ENCODE measurements around the gene SCAI. TPM values are rescaled to one million over a fixed set of nuclear protein-coding genes. Genes with fewer than 3 reads are reported as not detected.
"Not testable (repeated sequence)": the region's sequence is repeated elsewhere in the genome, so short reads cannot be mapped to it uniquely, and the experiment has no call there.

Gene SCAI
- total RNA-seq, 1 experiment from 2014 or later, result 13.0 TPM

GRCh38 chr9:125121146-125121545, 22.2 kb downstream of the SCAI start:
- H3K27me3 Mint-ChIP-seq (ENCODE audit: insufficient read depth, unreplicated experiment), result no peaks in the 10 kb centered on the region
- intact Hi-C loops (cut with micrococcal nuclease; ENCODE audit: unreplicated experiment), result no loop called here
- ChIA-PET POLR2A (no interaction called here), CTCF (interaction anchor here (0.6 kb wide), 1 partner anchor 22 kb away, joined by 5 read pairs; the partner anchor contains the start of gene SCAI)
- DNase-seq, result no peak
- Histone ChIP-seq H3K27me3 (replicated peaks; ENCODE audit: control insufficient read depth, insufficient read depth, low read length) (no peaks in the 10 kb centered on the region), H3K36me3 (ENCODE audit: control insufficient read depth, insufficient read depth, low read length) (no peaks in the 10 kb centered on the region), H3K4me1 (no peaks in the 10 kb centered on the region), H3K4me3 (ENCODE audit: low read depth, low read length) (no peak overlapping the region), H3K9me3 (no peaks in the 10 kb centered on the region)
- no peak overlapping the region for H3K4me3 Mint-ChIP-seq (ENCODE audit: unreplicated experiment)
- H3K4me1 Mint-ChIP-seq (ENCODE audit: low read depth, unreplicated experiment), result no peaks in the 10 kb centered on the region
- peaks cover 8% of the 10 kb centered on the region for H3K36me3 Mint-ChIP-seq (ENCODE audit: insufficient read depth, unreplicated experiment)
- TF ChIP-seq CTCF (IDR thresholded peaks at IDR 0.05; ENCODE audit: insufficient read depth in 1 of 2, low read depth in 1 of 2, low read length in 1 of 2, severe bottlenecking in 1 of 2, unreplicated experiment in 1 of 2), result no peak
- no peaks in the 10 kb centered on the region for H3K9me3 Mint-ChIP-seq (ENCODE audit: unreplicated experiment)
- no TSS peak for BruUV-seq (replicated peaks)
- no peak overlapping the region for H3K27ac Mint-ChIP-seq (ENCODE audit: unreplicated experiment)

DNA sequence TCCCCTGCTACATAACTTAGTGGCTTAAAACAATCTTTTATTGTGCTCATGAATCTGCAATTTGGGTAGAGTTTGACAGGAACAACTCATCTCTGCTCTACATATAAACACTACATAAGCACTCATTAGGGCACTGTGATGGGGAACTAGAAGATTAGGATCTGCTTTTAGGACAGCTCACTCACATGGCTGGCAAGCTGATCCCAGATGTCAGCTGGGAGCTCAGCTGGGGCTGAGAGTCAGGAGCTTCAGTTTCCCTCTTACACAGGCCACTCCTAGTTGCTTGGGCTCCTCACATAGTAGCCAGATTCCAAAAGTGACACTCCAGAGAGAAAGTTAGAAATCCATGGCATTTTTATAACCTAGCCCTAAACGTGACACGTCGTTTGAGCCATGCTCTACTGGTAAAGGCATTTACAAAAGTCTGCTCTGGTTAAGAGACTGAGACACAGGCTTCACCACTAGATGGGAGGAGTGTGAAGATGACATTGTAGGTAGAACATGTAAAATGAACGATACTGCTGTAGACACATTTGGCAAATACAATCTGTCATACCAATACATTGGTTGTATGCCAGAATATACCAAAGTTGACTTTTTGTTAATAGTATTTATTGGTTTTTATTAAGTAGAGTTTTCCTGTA, 23.6 kb downstream of the SCAI start:
- no peaks in the 10 kb centered on the region for H3K27me3 ChIP-seq (replicated peaks; ENCODE audit: control insufficient read depth, insufficient read depth, low read length)
- no peaks in the 10 kb centered on the region for H3K9me3 ChIP-seq
- Mint-ChIP-seq H3K9me3 (ENCODE audit: unreplicated experiment) (no peaks in the 10 kb centered on the region), H3K4me1 (ENCODE audit: low read depth, unreplicated experiment) (no peaks in the 10 kb centered on the region), H3K4me3 (ENCODE audit: unreplicated experiment) (no peak overlapping the region), H3K27ac (ENCODE audit: unreplicated experiment) (no peak overlapping the region), H3K27me3 (ENCODE audit: insufficient read depth, unreplicated experiment) (no peaks in the 10 kb centered on the region), H3K36me3 (ENCODE audit: insufficient read depth, unreplicated experiment) (peaks cover 8% of the 10 kb centered on the region)
- ChIA-PET POLR2A (no interaction called here), CTCF (no interaction called here)
- TF ChIP-seq CTCF (IDR thresholded peaks at IDR 0.05; ENCODE audit: insufficient read depth in 1 of 2, low read depth in 1 of 2, low read length in 1 of 2, severe bottlenecking in 1 of 2, unreplicated experiment in 1 of 2), result no peak
- no peaks in the 10 kb centered on the region for H3K4me1 ChIP-seq
- H3K4me3 ChIP-seq (ENCODE audit: low read depth, low read length), result no peak overlapping the region
- peak in 1 of 2 experiments; percentile 12 for DNase-seq
- intact Hi-C loops (cut with micrococcal nuclease; ENCODE audit: unreplicated experiment), result no loop called here
- no peaks in the 10 kb centered on the region for H3K36me3 ChIP-seq (ENCODE audit: control insufficient read depth, insufficient read depth, low read length)
- BruUV-seq (replicated peaks), result no TSS peak

DNA sequence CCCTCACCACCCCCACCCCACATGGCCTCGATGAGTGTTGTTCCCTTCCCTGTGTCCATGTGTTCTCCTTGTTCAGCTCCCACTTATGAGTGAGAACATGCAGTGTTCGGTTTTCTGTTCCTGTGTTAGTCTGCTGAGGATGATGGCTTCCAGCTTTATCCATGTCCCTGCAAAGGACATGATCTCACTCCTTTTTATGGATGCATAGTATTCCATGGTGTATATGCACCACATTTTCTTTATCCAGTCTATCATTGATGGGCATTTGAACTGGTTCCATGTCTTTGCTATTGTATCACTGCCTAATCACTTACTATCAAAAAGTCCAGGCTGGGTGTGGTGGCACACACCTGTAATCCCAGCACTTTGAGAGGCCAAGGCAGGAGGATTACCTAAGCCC, 24.6 kb downstream of the SCAI start:
- H3K4me3 Mint-ChIP-seq (ENCODE audit: unreplicated experiment); H3K4me3 ChIP-seq (ENCODE audit: low read depth, low read length); H3K27ac Mint-ChIP-seq (ENCODE audit: unreplicated experiment); BruUV-seq (replicated peaks); H3K36me3 ChIP-seq (ENCODE audit: control insufficient read depth, insufficient read depth, low read length); H3K4me1 ChIP-seq; POLR2A ChIA-PET; H3K9me3 ChIP-seq; H3K36me3 Mint-ChIP-seq (ENCODE audit: insufficient read depth, unreplicated experiment); H3K27me3 ChIP-seq (replicated peaks; ENCODE audit: control insufficient read depth, insufficient read depth, low read length); CTCF ChIA-PET; H3K9me3 Mint-ChIP-seq (ENCODE audit: unreplicated experiment); H3K4me1 Mint-ChIP-seq (ENCODE audit: low read depth, unreplicated experiment); H3K27me3 Mint-ChIP-seq (ENCODE audit: insufficient read depth, unreplicated experiment); intact Hi-C loops (cut with micrococcal nuclease; ENCODE audit: unreplicated experiment); DNase-seq: not testable (repeated sequence)

DNA sequence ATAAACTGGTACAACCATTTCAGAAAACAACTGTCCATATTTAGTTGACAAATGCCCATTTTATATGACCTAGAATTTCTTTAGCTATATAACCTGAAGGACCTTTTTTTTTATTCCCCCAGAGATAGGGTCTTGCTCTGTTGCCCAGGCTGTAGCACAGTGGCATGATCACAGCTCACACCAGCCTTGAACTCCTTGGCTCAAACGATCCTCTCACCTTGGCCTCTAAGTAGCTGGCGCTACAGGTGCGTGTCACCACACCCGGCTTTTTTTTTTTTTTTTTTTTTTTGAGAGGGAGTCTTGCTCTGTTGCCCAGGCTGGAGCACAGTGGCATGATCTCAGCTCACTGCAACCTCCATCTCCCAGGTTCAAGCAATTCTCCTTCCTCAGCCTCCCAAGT, 28.8 kb downstream of the SCAI start:
- H3K27ac Mint-ChIP-seq (ENCODE audit: unreplicated experiment); POLR2A ChIA-PET; CTCF ChIA-PET: not testable (repeated sequence)

More for the DNA sequence above, 28.8 kb downstream of the SCAI start:
- H3K4me3 Mint-ChIP-seq (ENCODE audit: unreplicated experiment); H3K36me3 Mint-ChIP-seq (ENCODE audit: insufficient read depth, unreplicated experiment); BruUV-seq (replicated peaks); H3K27me3 ChIP-seq (replicated peaks; ENCODE audit: control insufficient read depth, insufficient read depth, low read length); H3K36me3 ChIP-seq (ENCODE audit: control insufficient read depth, insufficient read depth, low read length); H3K4me3 ChIP-seq (ENCODE audit: low read depth, low read length); H3K9me3 Mint-ChIP-seq (ENCODE audit: unreplicated experiment); intact Hi-C loops (cut with micrococcal nuclease; ENCODE audit: unreplicated experiment); H3K9me3 ChIP-seq; H3K27me3 Mint-ChIP-seq (ENCODE audit: insufficient read depth, unreplicated experiment); H3K4me1 ChIP-seq; H3K4me1 Mint-ChIP-seq (ENCODE audit: low read depth, unreplicated experiment); DNase-seq: not testable (repeated sequence)

Measured in Caco-2 (cell line).